Measurements from ENCODE around the gene UNC13D. TPM values are rescaled to one million over a fixed set of nuclear protein-coding genes. Genes with fewer than 3 reads are reported as not detected.

UNC13D gene
- 4.6 and 14.8 TPM in 2 replicates for total RNA-seq
- 10.8 and 24.6 TPM in 2 replicates for polyA plus RNA-seq

DNA sequence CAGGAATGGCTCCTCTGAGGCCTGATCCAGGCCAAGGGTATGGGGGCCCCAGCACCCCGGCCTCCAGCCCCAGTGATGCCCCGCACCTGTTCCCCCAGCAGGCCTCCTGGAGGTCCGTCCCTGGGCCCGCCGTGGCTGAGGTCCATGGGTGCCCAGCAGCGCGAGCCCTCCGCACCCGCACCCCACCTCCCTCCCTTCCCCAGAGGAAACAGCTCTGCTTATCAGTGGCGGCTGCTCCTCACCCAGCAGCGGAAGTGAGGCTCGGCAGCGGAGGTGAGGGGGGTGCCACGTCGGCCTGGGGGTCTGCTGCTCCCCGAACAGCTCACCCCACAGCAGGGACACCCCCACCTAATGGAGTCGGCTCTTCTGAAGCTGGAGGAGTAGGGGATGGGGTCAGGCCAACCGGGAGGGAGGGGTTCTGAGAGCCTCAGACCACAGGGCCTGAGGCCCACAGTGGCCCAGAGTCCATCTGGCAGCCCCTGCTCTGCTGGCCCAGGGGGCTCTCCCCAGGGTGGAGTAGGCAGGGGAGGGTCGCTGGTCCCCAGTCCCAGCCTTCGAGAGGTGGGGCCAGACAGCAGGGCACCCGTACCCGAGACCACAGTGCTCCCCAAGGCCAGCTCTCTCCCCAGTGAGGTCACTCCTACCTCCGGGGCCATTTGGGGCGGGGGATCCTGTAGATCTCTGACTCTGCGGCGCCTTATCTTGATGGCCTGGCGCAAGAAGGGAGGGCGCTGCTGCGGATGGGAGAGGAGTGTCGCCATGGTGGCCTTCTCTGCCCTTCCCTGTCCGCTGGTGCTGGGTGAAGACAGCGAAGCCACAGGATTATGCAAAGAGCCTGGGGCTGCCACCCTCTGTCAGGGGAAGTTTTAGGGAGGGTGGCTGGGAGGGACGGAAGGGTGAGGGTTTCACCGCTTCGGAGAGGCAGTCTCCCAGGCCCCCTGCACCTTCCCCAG, at the start of gene UNC13D:
TSS of gene UNC13D (minus strand) at position 828 of the 953 bp plus-strand sequence. CDS start at position 761, 67 bp downstream.
- Histone ChIP-seq H3K36me3 (peaks cover 5% of the 10 kb centered on the region), H3K9me3 (ENCODE audit: low read depth) (no peaks in the 10 kb centered on the region), H3K4me3 (no peak within 1 kb of the TSS), H3K4me1 (ENCODE audit: low read depth) (peaks cover 23% of the 10 kb centered on the region), H3K27ac (peak within 1 kb of the TSS; percentile 59), H3K27me3 (no peaks in the 10 kb centered on the region)
- TF ChIP-seq, protein P1, sequence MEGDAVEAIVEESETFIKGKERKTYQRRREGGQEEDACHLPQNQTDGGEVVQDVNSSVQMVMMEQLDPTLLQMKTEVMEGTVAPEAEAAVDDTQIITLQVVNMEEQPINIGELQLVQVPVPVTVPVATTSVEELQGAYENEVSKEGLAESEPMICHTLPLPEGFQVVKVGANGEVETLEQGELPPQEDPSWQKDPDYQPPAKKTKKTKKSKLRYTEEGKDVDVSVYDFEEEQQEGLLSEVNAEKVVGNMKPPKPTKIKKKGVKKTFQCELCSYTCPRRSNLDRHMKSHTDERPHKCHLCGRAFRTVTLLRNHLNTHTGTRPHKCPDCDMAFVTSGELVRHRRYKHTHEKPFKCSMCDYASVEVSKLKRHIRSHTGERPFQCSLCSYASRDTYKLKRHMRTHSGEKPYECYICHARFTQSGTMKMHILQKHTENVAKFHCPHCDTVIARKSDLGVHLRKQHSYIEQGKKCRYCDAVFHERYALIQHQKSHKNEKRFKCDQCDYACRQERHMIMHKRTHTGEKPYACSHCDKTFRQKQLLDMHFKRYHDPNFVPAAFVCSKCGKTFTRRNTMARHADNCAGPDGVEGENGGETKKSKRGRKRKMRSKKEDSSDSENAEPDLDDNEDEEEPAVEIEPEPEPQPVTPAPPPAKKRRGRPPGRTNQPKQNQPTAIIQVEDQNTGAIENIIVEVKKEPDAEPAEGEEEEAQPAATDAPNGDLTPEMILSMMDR (IDR thresholded peaks at IDR 0.05; ENCODE audit: low read depth, low read length): no peak
- no peak for DNase-seq (ENCODE audit: low read depth in 1 of 2, low spot score in 1 of 2)

DNA sequence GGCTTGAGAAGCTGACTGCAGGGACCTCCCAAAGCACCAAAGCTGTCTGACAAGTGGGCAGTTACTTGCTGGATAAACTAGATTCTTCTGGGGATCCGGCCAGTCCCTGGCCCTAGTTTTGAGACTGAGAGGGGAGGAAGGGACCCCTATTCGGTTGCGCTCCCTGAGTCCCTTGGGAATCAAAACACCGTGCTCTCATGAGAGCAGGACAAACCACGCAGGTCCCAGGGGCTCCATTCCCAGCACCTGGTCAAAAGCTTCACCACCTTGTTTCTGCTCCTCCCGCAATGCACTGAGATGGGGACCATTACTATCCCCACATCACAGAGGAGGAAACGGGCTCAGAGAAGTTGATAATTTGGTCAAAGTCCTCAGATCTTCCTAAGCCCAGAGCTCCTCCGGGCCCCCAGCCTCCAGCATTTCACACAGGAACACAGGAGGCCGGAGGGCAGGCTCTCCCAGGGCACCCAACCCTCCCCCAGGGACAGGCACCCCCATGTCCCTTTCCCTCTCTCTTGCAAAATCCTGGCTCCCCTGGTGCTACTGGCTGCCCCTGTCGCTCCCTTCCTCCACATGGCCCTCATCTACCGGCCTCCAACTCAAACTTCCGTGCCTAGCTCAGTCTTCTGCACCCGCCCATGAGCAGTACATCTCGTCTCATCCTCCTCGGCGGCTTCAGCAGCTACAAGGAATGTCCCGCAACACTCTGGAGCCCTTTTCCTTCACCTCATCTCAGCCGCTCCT, 49.3 kb upstream of the UNC13D start:
- Histone ChIP-seq H3K4me1 (ENCODE audit: low read depth) (peaks cover 8% of the 10 kb centered on the region), H3K4me3 (no peak overlapping the region), H3K27ac (no peak overlapping the region), H3K27me3 (no peaks in the 10 kb centered on the region), H3K9me3 (ENCODE audit: low read depth) (no peaks in the 10 kb centered on the region), H3K36me3 (peaks cover 5% of the 10 kb centered on the region)
- no peak for DNase-seq (ENCODE audit: low read depth in 1 of 2, low spot score in 1 of 2)
- TF ChIP-seq, protein P1 (IDR thresholded peaks at IDR 0.05; ENCODE audit: low read depth, low read length): no peak

DNA sequence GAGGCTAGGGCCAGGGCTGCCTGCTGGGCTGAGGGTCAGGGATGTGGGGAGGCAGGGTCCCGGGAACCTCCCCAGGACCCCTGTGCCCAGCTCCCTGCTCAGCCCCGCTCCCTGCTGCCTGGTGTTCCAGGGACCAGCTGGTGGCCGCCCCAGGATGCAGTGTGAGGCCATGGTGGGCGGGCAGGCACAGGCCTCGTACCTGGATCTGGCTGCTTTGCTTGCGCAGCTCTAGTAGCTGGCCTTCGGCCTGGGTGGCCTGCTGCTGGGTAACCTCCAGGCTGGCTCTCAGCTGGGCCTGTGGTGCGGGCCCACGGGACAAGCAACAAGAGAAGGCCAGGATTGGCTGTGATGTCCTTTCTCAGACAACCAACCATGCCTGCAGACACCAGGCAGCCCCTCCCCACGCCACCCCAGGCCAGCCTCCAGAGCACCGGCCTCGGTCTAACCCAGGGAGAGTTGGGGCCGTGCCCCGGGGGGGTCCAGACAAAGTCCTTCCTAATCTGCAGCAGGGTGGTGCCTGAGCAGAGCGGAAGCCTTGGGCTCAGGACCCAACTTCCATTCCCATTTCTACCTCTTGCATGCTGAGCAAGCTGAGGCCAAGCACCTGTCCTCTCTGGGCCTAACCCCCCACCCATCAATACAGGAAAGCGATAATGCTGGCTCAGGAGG, 48.5 kb upstream of the UNC13D start:
- no peak overlapping the region for H3K4me3 ChIP-seq
- H3K27ac ChIP-seq: no peak overlapping the region
- H3K4me1 ChIP-seq (ENCODE audit: low read depth): peaks cover 8% of the 10 kb centered on the region
- no peaks in the 10 kb centered on the region for H3K36me3 ChIP-seq
- TF ChIP-seq, protein P1 (IDR thresholded peaks at IDR 0.05; ENCODE audit: low read depth, low read length): no peak
- DNase-seq (ENCODE audit: low read depth in 1 of 2, low spot score in 1 of 2): no peak
- H3K27me3 ChIP-seq: no peaks in the 10 kb centered on the region
- H3K9me3 ChIP-seq (ENCODE audit: low read depth): no peaks in the 10 kb centered on the region

DNA sequence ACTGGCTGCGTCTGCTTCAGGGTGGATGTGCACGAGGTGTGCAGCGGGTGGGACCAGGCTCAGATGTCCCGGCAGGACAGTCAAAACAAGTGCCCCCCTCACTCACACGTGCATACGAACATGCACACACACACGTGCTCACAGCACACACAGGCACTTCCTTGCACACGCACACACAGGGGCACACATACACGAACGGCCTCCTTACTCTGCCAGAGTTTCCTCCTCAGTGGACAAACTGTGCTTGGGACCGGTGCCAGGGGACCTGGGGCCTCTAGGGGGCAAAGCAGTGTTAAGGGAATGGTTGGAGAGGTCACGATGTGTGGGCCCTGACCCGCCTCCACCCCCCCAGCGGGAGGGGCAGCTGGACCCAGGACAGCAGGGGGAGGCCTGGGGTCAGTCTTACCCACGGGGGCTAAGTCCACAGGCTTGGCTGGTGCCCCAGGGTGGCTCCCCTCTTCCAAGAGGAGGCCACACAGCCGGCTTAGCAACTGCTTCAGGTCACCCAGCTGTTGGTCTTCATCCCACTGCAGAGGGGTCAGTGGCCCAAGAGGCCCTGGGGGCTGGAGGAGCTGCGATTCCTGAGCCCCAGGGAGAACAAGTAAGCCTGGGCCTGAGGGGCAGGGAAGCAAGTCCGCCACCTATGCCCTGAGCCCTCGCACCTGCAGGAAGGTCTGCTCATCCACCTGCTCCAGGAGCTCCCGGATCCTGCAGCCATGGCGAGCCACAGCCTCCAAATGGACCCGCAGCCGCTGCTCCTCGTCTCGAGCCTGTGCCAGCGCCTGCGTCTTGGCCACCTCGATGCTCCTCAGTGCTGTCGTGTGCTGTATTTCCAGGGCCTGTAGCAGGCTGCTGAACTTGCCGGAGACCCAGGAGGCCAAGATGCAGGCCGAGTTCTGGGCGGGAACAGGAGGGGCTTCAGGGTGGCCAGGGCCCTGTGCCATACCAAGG, 47.7 kb upstream of the UNC13D start:
- no peaks in the 10 kb centered on the region for H3K36me3 ChIP-seq
- H3K27me3 ChIP-seq: no peaks in the 10 kb centered on the region
- H3K4me1 ChIP-seq (ENCODE audit: low read depth): peaks cover 8% of the 10 kb centered on the region
- H3K4me3 ChIP-seq: no peak overlapping the region
- H3K27ac ChIP-seq: peak overlapping the region; percentile 12
- TF ChIP-seq, protein P1 (IDR thresholded peaks at IDR 0.05; ENCODE audit: low read depth, low read length): no peak
- no peak for DNase-seq (ENCODE audit: low read depth in 1 of 2, low spot score in 1 of 2)
- H3K9me3 ChIP-seq (ENCODE audit: low read depth): no peaks in the 10 kb centered on the region

Measured in cardiac muscle cell (in vitro differentiated cells and primary cell).